T-helper 2 cell treated with Interferon-gamma antibody and Interleukin-4, amounts not matched to agents 100 ng/mL and 5 ng/mL, for 36 hours (primary cell): ENCODE measurements around the gene MTARC2. TPM values are rescaled to one million over a fixed set of nuclear protein-coding genes. Genes with fewer than 3 reads are reported as not detected.

Experiments
- intact Hi-C: fragments of 100-400 bp; cut with micrococcal nuclease; formaldehyde crosslinking; loops from one replicate; pipeline ENCODE4 v1.15.1; 2023
- total RNA-seq: library from RNA; stranded (reverse); gene quantifications from 2 replicates; pipeline ENCODE4 v1.2.3, GENCODE V29; 2022

Gene MTARC2
- total RNA-seq, 1 donor from 2014 or later = not detected

- intact Hi-C loops = no loop called here
Observed at GRCh38 chr1:220768126-220768601, 20.0 kb downstream of the MTARC2 start.

- intact Hi-C loops = no loop called here
Observed at GRCh38 chr1:220769205-220769604, 21.1 kb downstream of the MTARC2 start.

DNA sequence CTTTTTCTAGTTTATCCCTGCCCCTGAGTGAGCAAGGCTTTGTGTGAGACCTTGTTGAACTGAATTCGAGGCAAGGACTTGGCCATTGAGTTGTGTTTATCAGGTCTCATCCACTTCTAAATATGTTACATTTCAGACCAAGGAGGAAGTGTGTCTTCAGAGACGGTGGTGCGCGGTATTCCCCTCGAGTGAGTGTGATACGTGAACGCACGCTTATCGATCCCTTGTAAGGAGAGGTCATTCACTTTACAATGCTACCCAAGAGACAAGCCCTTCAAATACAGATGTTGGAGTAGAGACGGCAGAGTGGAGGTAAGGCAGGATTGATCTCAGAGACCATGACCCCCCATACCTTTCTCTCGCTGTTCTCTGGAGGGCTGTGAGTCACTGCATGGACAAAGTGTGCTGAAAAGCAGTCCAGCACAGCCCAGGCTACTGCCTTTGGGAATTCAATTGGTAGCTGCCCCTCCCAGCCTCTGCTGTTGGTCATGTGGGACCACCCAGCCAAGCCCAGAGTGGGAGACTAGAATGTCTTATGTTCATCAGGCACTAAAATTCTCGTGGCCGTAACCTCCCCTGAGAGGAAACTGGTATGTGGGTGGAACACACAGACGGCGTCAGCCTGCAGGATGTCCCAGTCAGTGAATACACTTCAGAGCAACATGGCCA, 22.3 kb downstream of the MTARC2 start:
- intact Hi-C loops = loop anchor here (10.0 kb wide), 1 partner anchor 936 kb away; no protein-coding TSS in a partner anchor

- intact Hi-C loops = loop anchor here (10.0 kb wide), 1 partner anchor 938 kb away; no protein-coding TSS in a partner anchor
Observed at GRCh38 chr1:220772846-220773245, 24.7 kb downstream of the MTARC2 start.

DNA sequence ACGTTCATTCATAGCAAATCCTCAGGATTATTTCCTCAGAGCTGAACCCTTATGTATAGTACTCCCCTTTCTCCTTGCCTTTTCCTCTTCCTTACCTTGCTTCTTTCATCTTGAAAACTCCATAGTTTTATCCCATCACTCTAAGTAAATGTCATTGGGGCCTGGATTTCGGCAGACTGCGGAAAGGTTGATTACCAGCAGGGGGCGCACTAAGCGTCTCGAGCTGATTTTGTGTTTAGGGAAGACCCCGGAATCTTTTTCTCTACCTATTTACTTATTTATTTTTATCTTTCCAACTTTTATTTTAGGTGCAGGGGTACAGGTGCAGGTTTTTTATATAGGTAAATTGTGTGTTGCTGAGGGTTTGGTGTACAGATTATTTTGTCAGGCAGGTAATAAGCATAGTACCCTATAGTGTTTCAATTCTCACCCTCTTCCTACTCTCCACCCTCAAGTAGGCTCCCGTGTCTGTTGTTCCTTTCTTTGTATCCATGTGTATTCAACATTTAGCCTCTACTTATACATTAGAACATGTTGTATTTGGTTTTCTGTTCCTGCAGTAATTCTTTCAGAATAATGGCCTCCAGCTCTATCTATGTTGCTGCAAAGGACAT, 27.2 kb downstream of the MTARC2 start:
- intact Hi-C loops = loop anchor here (10.0 kb wide), 1 partner anchor 941 kb away; no protein-coding TSS in a partner anchor

DNA sequence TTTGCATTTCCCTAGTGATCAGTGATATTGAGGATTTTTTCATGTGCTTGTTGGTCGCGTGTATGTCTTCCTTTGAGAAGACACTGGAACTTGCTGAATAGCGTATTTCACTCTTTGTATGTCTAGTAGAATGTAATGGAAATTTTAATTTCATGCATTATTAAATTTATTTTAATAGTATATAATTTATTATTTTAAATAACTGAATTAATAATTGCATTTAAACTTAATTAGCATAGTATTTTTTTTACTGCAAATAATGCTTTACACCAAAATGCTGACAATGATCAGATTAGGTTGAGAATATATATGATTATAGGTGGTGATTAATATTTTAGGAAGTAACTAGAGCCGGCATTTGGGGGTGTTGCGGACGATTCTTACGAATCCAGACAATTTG, 28.1 kb downstream of the MTARC2 start:
- intact Hi-C loops = loop anchor here (1.0 to 10.0 kb wide), 4 partner anchors 85 to 941 kb away; partner anchors contain the start of gene C1orf115

DNA sequence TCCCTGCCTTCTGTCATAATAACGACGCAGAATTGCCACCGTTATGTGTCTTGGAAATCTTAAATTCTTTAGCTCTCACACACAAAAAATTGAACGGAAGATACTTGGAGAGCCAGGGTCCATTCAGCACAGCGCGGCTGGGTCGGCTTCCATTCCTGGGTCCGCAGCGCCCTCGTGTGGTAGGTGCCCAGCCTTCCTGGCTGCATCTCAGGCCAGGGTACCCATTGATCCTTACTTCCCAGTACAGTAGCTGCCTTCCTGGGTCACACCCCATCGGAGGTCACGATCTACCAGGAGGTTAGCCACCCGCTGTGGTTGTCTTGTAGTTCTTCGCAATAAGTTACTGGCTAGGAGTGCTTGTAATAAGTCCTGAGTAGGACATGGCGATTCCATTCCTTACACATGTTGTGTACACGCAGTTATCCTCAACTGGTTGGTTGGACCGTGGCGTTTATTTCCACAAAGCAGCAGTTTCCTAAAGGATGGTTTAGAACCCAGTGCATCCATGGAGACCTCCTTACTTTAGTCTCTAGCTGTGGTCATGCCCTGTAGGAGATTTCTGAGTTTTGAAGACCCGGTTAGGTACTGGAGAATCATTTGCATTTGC, 28.7 kb downstream of the MTARC2 start:
- intact Hi-C loops = loop anchor here (1.0 to 10.0 kb wide), 4 partner anchors 86 to 942 kb away; partner anchors contain the start of gene C1orf115

DNA sequence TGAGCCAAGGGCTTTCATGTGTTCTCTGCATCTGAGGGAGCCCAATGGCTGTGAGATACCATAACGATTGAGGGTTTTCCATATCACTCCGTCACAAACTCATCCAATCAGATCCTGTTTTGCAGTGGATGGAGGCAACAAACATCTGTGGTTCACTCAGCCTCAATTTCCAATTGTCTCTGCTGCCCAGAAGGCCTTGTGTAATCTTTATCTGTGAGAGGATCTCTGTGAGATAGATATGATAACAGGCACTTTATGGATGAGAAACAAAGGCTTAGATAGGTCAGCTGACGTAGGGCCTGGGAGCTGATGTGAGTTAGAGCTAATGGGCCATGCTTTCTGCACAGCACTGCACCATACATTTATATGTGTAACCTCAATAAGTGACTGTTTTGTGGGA, 35.3 kb downstream of the MTARC2 start:
- intact Hi-C loops = no loop called here

- intact Hi-C loops = no loop called here
Observed at GRCh38 chr1:220784751-220785150, 36.6 kb downstream of the MTARC2 start.

DNA sequence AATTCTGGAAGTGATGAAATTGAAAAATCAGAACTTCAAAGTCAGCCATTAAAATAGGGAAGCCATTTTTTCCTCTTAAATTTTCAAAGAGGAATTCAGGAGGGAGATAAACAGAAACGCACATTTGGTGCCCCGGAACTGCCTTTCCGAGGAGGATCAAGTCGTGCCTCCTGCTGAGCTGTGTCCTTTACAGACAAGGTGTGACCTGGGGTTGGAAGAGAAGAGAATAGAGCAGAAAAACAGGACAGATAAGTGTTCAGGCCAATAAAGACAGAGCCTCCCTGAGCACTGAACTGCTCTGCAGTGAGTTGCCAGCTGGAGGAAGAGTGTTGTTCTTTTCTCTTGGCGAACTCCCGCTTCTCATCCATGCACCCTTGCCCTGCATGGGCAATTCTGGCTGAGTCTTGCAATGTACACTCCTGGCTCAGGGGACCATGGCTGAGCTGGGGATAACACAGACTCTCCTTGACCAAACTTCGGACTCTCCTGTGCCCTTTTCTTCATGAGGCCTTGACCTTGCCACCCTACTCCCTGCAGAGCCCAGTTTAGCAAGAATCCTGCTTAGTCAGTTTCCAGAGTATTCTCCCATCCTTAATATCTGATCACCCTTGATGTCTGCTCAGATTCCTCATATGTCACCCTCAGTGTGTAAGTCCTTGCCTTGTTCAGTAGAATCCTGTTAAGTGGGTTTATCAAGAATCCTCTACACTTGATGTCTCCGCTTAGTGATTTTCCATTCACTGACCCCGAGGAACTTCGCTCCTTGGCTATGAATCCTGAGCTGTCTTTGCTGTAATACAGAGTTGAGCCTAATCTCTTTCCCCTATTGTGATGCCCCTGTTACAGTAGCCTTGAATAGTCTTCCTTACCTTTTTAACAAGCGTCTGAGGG, 37.3 kb downstream of the MTARC2 start:
- intact Hi-C loops = no loop called here

DNA sequence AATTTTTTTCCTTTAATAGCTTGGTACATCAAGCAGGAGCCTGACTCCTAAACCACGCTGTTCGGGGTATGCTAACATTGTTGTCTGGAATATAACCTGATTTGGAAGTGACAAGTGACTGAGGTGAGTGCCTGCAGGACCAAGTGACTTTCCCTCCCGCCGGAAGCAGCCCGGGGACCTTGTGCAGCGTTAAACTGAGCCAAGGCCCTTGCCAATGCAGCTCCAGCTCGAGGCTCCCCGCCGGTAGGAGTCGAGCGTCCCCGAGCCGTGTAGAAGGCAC, 37.9 kb downstream of the MTARC2 start:
- intact Hi-C loops = no loop called here

GRCh38 chr1:220786337-220787068, 38.4 kb downstream of the MTARC2 start, which contains the start of gene MTARC1:
Gene MTARC1, plus strand, starts transcription at chr1:220786913. Its CDS starts 32 bp downstream, at chr1:220786945.
- intact Hi-C loops = no loop called here

GRCh38 chr1:220787069-220787619, 39.0 kb downstream of the MTARC2 start:
- intact Hi-C loops = no loop called here

- intact Hi-C loops = no loop called here
Observed at GRCh38 chr1:220788900-220789299, 40.8 kb downstream of the MTARC2 start.

DNA sequence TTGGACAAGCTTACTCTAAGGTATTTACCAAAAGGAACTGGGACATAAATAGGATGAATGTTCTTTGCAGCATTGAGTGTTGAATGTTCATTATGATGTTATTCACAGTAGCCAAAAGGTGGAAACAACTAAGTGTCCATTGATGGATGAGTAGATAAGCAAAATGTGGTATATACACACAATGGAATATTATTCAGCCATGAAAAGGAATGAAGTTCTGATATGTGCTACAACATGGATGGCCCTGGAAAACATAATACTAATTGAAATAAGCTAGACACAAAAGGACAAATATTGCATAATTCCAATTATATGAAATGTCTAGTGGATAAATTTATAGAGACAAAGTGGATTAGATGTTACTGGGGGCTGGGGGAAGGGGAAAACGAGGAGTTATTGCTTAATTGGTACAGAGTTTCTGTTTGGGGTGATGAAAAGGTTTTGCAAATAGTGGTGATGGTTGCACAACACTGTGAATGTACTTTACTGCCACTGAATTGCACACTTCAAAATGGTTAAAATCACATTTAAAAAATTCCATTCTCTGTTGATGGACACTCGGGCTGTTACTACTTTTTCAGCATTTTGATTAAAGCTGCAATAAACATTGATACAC, 41.5 kb downstream of the MTARC2 start:
- intact Hi-C loops = no loop called here

DNA sequence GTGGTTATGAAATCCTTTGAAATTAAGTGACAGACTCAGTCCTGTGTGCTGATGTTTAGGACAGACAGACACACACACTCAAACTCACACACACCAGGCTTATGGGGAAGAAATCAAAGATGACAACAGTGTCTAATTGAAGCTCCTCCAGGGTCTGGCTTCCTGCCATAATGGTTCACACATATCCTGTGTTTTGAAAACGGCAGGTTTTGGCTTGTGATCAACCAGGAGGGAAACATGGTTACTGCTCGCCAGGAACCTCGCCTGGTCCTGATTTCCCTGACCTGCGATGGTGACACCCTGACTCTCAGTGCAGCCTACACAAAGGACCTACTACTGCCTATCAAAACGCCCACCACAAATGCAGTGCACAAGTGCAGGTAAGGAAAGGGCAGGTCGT, 43.2 kb downstream of the MTARC2 start:
- intact Hi-C loops = no loop called here

- intact Hi-C loops = no loop called here
Observed at GRCh38 chr1:220791956-220792355, 43.8 kb downstream of the MTARC2 start.

GRCh38 chr1:220796530-220796929, 48.4 kb downstream of the MTARC2 start:
- intact Hi-C loops = no loop called here

- intact Hi-C loops = no loop called here
Observed at GRCh38 chr1:220797044-220797443, 48.9 kb downstream of the MTARC2 start.

GRCh38 chr1:220797553-220797952, 49.4 kb downstream of the MTARC2 start:
- intact Hi-C loops = no loop called here
